Activated T-helper 17 cell treated with anti-CD3 and anti-CD28 coated beads, Interleukin-2, amount 50 U/mL, for 72 hours (primary cell): ENCODE results near the gene KLHL1. TPM values are rescaled to one million over a fixed set of nuclear protein-coding genes. Genes with fewer than 3 reads are reported as not detected.

Experiments used
- total RNA-seq, 2 donors: library from RNA; stranded (reverse); gene quantifications; one replicate each; pipeline ENCODE4 v1.2.3, GENCODE V29; 2022

Gene KLHL1
- total RNA-seq, 2 donors from 2014 or later, result not detected

Other genes starting within 250 kb of the KLHL1 start
- gene ATXN8OS, start 626 bp downstream of the KLHL1 start, total RNA-seq, result not detected